ENCODE data around the gene TMEM266.

DNA sequence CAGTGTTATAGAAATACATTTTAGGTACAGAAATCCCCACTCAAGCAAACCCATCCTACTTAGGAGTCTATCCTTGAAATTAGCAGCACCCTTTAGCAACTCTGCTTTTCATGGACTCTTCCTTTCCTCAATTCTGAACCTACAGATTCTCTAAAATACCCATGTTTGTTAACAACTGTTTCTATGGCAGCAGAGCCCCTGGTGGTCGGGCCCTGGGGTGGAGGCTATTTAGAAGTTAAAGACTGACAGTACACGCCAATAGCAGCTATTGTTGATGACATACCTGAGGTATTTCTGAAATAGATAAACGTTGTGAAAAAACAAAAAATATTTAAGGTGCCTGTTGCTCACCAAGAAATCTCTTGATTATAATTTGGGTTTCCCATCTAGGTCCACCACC is 24.2 kb upstream of the TMEM266 start:
- no peak for TF ChIP-seq POLR2AphosphoS5 (IDR thresholded peaks at IDR 0.05; ENCODE audit: borderline replicate concordance, low read depth, low read length)
- no peak for TF ChIP-seq EZH2 (IDR thresholded peaks at IDR 0.05)
- no peak for TF ChIP-seq FOXP2 (optimal IDR thresholded peaks at IDR 0.05; ENCODE audit: control extremely low read depth, extremely low read length, insufficient read depth)
